Activated CD8-positive, alpha-beta memory T cell treated with anti-CD3 and anti-CD28 coated beads, Interleukin-2, amount 50 U/mL, for 24 hours (primary cell): ENCODE results near the gene MLYCD.

Source experiments
- DNase-seq: peaks from one replicate; pipeline ENCODE4 v3.0.0-alpha.2; 2020; ENCODE audit errors: extremely low read depth

The MLYCD gene

GRCh38 chr16:83898463-83899271, at the start of gene MLYCD:
Gene MLYCD, plus strand, starts transcription at chr16:83899115. Its CDS starts 30 bp downstream, at chr16:83899145.
- peak; percentile 27 for DNase-seq

- no peak for DNase-seq
Measured at GRCh38 chr16:83849421-83849820, 49.5 kb upstream of the MLYCD start.

DNA sequence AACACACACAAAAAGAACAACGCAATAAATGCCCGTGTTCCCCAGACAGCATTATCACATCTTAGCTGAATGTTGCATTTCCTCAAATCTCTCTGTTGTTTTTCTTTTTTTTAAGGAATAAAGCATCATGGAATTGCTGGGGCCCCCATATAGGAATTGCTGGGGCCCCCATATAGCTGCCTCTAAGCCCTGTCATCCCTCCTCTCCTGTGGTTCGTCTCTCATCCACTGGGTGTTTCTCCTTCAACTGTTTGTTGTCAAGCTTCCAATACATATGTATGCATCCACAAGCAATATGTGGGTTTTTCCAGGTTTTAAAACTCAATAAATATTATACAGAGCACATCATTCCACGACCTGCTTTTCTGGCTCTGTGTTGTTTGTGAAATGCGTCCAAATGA, 48.0 kb upstream of the MLYCD start:
- no peak for DNase-seq

DNA sequence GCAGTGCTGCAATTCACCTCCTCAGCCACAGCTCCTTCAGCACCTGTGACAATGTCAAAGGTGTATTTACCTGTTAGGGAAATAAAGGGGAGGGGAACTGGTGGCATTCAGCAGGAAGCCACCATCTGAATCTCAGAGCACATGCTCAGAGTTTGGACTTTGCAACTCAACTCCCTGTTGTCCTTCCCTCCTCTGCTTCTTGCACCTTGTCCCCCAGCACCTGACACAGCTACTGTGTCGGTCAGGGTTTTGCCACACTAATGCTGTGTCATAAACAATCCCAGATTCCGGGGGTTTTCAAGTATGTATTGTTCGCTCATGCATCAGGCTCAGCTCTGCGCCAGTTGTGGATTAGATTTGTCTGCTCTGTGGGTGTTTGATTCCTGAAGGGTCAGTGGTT, 47.4 kb upstream of the MLYCD start:
- DNase-seq = no peak

GRCh38 chr16:83852774-83853173, 46.1 kb upstream of the MLYCD start:
- no peak for DNase-seq

DNA sequence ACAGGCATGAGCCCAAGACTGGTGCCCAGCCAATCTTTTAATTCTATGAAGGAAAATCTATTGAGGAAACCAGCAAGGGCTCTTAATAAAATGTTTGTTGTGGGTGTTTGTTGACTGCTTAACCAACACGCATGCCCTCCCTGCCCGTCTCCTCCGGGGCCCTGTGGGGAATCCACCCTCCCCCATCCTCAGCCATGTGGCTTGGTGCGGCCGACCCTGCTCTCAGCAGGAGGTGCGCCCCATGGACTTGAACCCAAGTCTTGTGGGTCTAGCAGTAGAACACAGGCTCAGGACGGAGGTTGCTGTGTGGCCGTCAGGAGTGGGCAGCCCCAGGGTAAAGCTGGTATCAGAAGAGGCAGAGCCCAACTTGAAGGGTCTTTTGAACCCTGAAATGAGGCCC, 45.1 kb upstream of the MLYCD start:
- DNase-seq = no peak

- no peak for DNase-seq
Measured at GRCh38 chr16:83854420-83854819, 44.5 kb upstream of the MLYCD start.

- no peak for DNase-seq
Measured at GRCh38 chr16:83856792-83857191, 42.1 kb upstream of the MLYCD start.

DNA sequence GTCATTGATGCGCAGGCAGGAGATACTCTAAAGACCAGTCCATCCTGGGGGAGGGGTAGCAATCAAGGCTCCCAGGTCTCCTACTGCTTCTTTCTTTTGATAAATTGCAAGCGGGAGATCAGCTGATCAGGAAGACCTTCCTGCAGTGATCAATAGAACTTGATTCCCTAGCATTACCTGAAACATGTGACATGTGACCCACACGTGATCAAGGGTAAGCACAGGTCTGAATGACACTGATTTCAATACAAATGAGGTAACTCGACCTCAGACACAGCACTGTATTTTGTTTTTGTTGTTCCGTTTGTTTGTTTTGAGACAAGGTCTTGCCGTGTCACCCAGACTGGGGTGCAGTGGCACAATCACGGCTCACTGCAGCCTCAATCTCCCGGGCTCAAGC, 39.6 kb upstream of the MLYCD start:
- DNase-seq = no peak

DNA sequence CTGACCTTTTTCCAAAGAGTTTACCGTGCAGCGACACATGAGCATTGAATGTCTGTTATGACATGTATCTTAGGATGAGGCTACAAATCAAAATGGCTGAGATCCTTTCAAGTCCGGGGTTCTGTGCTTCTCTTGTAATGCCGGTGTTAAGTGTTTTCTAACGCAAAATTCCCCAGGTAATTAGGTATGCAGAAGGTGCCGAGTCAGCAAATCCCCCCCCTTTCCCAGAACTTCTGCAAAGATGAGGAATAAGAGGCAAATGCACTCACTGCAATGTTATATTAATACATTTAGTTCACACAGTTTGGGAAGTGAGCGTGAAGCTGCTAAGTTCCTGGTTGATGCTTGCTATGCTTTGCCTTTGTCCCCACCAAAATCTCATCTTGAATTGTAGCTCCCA, 36.3 kb upstream of the MLYCD start:
- DNase-seq = no peak

- DNase-seq = no peak
Measured at GRCh38 chr16:83863682-83864081, 35.2 kb upstream of the MLYCD start.

DNA sequence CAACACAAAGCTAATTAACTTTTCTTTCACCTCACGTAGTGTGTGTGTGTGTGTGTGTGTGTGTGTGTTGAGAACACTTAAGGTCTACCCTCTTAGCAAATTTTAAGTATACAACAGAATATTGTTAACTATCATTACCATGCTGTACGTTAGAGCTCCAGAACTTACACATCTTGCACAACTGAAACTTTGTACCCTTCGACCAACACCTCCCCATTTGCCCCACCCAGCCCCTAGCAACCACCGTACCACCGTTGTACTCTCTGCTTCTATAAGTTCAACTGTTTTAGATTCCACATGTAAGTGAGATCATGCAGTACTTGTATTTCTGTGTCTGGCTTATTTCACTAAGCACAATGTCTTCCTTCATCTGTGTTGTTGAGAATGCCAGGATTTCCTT, 28.1 kb upstream of the MLYCD start:
- no peak for DNase-seq

DNA sequence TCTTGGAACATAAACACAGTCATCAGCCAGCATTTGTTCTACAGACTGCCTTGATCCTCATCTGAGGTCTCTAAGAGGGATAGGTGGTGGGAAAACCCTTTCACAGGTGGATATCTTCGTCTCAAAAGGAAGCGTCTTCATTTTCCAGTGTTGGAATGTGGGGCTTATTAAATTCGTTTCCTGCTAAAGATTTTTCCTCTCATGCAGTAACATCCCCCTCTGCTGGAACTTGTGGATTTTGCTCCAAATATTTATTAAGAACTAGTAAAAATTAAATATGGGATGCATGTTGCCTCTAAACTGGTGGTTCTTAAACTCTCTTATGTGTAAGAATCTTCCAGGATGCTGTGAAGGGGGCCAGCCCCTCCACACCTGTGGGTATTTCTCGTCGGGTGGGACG, 20.1 kb upstream of the MLYCD start:
- DNase-seq = no peak

DNA sequence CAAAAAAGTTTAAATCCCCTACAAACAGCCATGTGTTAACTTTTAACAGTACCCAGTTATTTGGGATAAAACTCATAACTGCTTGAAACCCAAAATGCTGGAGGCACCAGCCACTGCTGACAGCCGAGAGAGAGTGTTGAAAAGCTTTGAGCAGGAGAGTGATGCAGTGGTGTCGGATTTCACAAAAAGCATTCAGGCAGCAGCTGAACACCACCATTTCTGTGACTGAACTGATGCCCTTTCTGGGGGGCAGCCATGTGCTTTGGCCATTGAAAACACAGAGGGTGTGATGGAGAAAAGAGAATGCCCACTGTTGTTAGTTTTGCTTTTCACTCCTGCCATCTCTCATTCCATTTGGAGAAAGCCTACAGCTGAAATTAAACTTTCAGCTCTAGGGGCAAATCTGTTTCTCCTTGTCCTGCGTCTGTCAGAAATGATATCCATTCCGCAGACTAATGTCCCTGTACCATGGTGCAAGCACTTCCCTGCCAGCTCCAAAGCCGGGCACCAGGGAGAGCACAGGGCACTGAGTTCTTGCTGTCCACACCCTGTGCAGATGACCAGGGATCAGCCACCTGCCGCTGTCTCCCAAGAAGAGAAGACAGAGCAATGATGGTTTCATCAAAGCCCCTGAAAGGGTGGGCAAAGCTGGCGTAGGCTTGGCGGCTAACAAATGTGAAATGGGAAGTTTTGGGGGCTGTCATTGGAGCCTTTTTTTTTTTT, 16.6 kb upstream of the MLYCD start:
- no peak for DNase-seq

DNA sequence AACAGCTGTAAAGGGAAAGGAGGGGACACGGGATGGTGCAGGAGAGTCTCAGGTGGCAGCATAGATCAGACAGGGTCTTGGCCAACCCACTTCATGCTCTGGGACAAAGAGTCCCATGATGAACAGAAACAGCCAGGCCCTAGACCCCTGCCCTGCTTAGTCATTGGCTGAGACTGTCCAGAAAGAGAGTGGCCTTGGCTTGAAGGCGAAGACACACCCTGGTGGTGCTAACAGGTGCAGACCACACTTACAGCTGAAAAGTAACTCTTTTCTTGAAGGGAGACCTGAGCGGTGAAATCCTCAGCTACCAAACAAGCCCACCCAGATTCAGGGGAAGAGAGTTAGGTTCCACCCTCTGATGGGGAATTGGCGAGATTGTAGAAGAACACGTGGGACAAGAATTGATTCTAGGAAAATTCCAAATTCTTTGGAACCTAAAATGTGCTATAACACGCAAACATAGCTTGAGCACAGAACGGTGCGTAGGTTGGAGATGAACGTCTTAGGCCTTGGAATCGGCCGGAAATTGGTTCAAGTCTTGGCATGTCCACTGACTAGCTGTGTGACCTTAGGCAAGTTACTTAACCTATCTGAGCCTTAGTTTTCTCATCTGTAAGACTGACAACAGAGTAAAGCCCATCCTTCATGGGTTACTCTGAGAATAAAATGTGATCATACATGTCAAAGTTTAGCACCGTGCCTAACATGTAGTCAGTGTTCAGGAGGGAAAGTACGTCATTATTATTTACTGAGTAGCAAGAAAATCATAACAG, 12.5 kb upstream of the MLYCD start:
- DNase-seq = no peak

GRCh38 chr16:83887080-83887479, 11.8 kb upstream of the MLYCD start:
- no peak for DNase-seq

DNA sequence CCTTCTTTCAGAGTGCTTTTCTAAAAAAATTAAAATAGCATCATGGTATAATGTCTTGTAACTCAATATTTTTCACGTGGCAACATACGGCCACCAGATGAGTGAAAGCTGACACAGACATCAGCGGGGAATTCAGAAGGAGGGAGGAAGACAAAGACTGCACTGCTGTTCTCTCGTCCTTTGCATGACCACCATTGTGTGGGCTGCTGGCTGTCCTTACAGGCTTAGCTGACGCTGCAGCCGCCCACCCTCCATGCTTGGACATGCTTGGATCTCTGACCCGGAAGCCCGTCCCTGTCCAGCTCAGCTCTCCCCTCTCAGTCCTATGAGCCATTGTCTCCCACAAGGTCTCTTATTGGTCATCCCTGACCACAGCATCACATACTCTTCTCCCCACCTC, 11.4 kb upstream of the MLYCD start:
- DNase-seq = no peak

- DNase-seq = no peak
Measured at GRCh38 chr16:83888672-83889044, 10.3 kb upstream of the MLYCD start.

DNA sequence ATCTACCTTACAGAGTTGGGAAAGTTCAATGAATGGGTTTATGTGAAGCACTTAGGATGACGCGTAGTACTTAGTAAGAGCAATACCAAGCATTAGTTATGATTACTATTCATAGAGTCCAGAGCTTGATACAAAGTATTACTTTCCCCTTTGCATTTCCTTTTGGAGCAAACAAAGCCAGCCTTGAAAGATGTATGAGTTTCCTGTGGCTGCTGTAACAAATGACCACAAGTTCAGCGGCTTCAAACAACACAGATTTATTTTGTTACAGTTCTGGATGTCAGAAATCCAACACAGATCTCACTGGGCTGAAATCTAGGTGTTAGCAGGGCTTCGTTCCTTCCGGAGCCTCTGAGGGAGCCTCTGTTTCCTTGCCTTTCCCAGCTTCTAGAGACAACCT, 8.6 kb upstream of the MLYCD start:
- no peak for DNase-seq

GRCh38 chr16:83891742-83892141, 7.2 kb upstream of the MLYCD start:
- no peak for DNase-seq

DNA sequence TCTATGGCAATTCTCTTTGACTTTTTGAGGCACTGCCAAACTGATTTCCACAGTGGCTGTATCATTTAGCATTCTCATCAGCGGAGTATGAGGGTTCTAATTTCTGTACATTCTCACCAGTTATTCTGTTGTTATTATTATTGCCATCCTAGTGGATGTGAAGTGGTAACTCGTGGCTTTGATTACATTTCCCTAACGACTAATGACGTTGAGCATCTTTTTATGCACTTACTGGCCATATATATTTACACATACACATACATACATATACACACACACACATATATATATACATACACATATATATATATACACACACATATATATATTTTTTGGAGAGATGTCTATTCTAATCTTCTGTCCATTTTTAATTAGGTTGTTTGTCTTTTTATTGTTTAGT, 3.7 kb upstream of the MLYCD start:
- DNase-seq = no peak

DNA sequence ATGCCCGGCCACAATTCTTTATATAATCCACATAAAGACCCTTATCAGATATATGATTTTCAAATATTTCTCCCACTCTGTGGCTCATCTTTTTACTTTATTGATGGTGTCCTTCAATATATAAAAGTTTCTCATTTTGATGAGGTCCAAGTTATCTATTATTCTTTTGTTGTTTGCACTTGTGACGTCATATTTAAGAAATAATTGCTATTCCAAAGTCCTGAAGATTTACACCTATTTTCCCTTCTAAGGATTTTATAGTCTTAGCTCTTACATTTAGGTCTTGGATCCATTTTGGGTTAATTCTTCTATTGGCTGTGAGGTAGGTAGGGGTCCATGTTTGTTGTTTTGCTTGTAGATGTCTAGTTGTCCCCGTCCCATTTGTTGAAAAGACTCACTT, 3.0 kb upstream of the MLYCD start:
- no peak for DNase-seq
